GM19035 (cell line): ENCODE data around the gene ERI3.
"Not testable (repeated sequence)": the region's sequence is repeated elsewhere in the genome, so short reads cannot be mapped to it uniquely, and the experiment has no call there.

ENCODE experiments used
- ATAC-seq: cut with Tn5 transposase; IDR thresholded peaks from one replicate; pipeline ENCODE4 v1.9.1; 2021; ENCODE audit not compliant: unreplicated experiment

The ERI3 gene

GRCh38 chr1:44217809-44218410, 137.1 kb downstream of the ERI3 start:
- no peak for ATAC-seq

- peak; percentile 73 for ATAC-seq
These were observed 141.6 kb downstream of the ERI3 start, which contains the start of gene DMAP1 for GRCh38 chr1:44213222-44214112. TSS of gene DMAP1 (plus strand) at chr1:44213471. CDS start at chr1:44213754, 283 bp downstream.

- no peak for ATAC-seq
These were observed 142.5 kb downstream of the ERI3 start for GRCh38 chr1:44212355-44213221.

GRCh38 chr1:44210595-44210994, 144.5 kb downstream of the ERI3 start:
- ATAC-seq, result no peak

- ATAC-seq, result no peak
These were observed 146.8 kb downstream of the ERI3 start for GRCh38 chr1:44208226-44208625.

- not testable (repeated sequence) for ATAC-seq
These were observed 148.5 kb downstream of the ERI3 start for GRCh38 chr1:44206545-44206944.

GRCh38 chr1:44200336-44200735, 154.7 kb downstream of the ERI3 start:
- no peak for ATAC-seq

GRCh38 chr1:44174630-44175029, 180.4 kb downstream of the ERI3 start:
- no peak for ATAC-seq
